ENCODE data around the gene CD47.

DNA sequence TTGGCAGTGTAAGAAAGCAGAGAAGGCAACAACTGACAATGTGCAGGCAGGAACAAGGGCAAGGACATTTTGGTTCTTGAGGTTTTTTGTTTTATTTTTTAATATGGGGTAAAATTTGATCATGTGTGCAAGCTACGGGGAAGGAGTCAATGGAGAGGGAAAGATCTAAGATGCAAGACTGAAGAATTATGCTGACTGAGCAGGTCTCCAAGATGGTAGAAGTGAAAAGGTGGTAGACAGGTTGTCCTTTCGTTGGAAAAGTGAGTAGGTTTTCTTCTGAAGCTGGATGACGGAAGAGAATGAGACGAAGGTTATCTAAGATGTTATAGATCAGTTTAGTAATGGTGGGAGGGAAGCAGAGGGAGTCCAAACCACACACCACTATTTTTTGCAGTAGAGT lies 4.2 kb downstream of the CD47 start:
- TF ChIP-seq, protein P1, sequence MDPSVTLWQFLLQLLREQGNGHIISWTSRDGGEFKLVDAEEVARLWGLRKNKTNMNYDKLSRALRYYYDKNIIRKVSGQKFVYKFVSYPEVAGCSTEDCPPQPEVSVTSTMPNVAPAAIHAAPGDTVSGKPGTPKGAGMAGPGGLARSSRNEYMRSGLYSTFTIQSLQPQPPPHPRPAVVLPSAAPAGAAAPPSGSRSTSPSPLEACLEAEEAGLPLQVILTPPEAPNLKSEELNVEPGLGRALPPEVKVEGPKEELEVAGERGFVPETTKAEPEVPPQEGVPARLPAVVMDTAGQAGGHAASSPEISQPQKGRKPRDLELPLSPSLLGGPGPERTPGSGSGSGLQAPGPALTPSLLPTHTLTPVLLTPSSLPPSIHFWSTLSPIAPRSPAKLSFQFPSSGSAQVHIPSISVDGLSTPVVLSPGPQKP (IDR thresholded peaks at IDR 0.05; ENCODE audit: borderline replicate concordance, low read depth, low read length), result no peak
- no peak for TF ChIP-seq CEBPB (IDR thresholded peaks at IDR 0.05; ENCODE audit: low read depth, low read length)
- TF ChIP-seq SMC3 (IDR thresholded peaks at IDR 0.05; ENCODE audit: low read depth, low read length), result no peak
- TF ChIP-seq, protein P2, sequence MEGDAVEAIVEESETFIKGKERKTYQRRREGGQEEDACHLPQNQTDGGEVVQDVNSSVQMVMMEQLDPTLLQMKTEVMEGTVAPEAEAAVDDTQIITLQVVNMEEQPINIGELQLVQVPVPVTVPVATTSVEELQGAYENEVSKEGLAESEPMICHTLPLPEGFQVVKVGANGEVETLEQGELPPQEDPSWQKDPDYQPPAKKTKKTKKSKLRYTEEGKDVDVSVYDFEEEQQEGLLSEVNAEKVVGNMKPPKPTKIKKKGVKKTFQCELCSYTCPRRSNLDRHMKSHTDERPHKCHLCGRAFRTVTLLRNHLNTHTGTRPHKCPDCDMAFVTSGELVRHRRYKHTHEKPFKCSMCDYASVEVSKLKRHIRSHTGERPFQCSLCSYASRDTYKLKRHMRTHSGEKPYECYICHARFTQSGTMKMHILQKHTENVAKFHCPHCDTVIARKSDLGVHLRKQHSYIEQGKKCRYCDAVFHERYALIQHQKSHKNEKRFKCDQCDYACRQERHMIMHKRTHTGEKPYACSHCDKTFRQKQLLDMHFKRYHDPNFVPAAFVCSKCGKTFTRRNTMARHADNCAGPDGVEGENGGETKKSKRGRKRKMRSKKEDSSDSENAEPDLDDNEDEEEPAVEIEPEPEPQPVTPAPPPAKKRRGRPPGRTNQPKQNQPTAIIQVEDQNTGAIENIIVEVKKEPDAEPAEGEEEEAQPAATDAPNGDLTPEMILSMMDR (conservative IDR thresholded peaks at IDR 0.05; ENCODE audit: low read depth, low read length), result no peak
- TF ChIP-seq RAD21 (IDR thresholded peaks at IDR 0.05; ENCODE audit: low read length), result no peak
- no peak for TF ChIP-seq POLR2A (IDR thresholded peaks at IDR 0.05; ENCODE audit: low read depth, low read length)
- TF ChIP-seq FOS (IDR thresholded peaks at IDR 0.05; ENCODE audit: low read depth, low read length), result no peak
- TF ChIP-seq RFX5 (IDR thresholded peaks at IDR 0.05; ENCODE audit: low read depth, low read length), result no peak
- TF ChIP-seq, protein P3, sequence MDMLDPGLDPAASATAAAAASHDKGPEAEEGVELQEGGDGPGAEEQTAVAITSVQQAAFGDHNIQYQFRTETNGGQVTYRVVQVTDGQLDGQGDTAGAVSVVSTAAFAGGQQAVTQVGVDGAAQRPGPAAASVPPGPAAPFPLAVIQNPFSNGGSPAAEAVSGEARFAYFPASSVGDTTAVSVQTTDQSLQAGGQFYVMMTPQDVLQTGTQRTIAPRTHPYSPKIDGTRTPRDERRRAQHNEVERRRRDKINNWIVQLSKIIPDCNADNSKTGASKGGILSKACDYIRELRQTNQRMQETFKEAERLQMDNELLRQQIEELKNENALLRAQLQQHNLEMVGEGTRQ (IDR thresholded peaks at IDR 0.05; ENCODE audit: low read depth, low read length), result no peak
- no peak for TF ChIP-seq MAZ (IDR thresholded peaks at IDR 0.05; ENCODE audit: borderline replicate concordance, low read depth, low read length)
- TF ChIP-seq MAFK (IDR thresholded peaks at IDR 0.05; ENCODE audit: low read depth, low read length), result peak; percentile 82

All from IMR-90 (cell line).